Measurements from ENCODE around the gene NRN1.

NRN1 gene

GRCh38 chr6:5961836-5962235 is 44.9 kb downstream of the NRN1 start:
- H3K36me3 ChIP-seq (ENCODE audit: control insufficient read depth, insufficient read depth, low read length) = no peaks in the 10 kb centered on the region
- no peak overlapping the region for H3K4me3 ChIP-seq (replicated peaks; ENCODE audit: low read depth, low read length)
- TF ChIP-seq CTCF (IDR thresholded peaks at IDR 0.05; ENCODE audit: insufficient read depth, low read length, poor library complexity, severe bottlenecking) = no peak
- H3K27me3 ChIP-seq (replicated peaks; ENCODE audit: control insufficient read depth, insufficient read depth, low read length) = no peaks in the 10 kb centered on the region; the same call in 1 of the 2 replicates
- DNase-seq (ENCODE audit: extremely low read depth, insufficient read length) = no peak

GRCh38 chr6:5960456-5960855 is 46.3 kb downstream of the NRN1 start:
- H3K27me3 ChIP-seq (replicated peaks; ENCODE audit: control insufficient read depth, insufficient read depth, low read length) = no peaks in the 10 kb centered on the region; the same call in 1 of the 2 replicates
- H3K4me3 ChIP-seq (replicated peaks; ENCODE audit: low read depth, low read length) = no peak overlapping the region
- no peak for TF ChIP-seq CTCF (IDR thresholded peaks at IDR 0.05; ENCODE audit: insufficient read depth, low read length, poor library complexity, severe bottlenecking)
- H3K36me3 ChIP-seq (ENCODE audit: control insufficient read depth, insufficient read depth, low read length) = no peaks in the 10 kb centered on the region
- no peak for DNase-seq (ENCODE audit: extremely low read depth, insufficient read length)

- DNase-seq (ENCODE audit: extremely low read depth, insufficient read length) = no peak
- no peak overlapping the region for H3K4me3 ChIP-seq (replicated peaks; ENCODE audit: low read depth, low read length)
- H3K36me3 ChIP-seq (ENCODE audit: control insufficient read depth, insufficient read depth, low read length) = no peaks in the 10 kb centered on the region
- TF ChIP-seq CTCF (IDR thresholded peaks at IDR 0.05; ENCODE audit: insufficient read depth, low read length, poor library complexity, severe bottlenecking) = no peak
- no peaks in the 10 kb centered on the region; the same call in 1 of the 2 replicates for H3K27me3 ChIP-seq (replicated peaks; ENCODE audit: control insufficient read depth, insufficient read depth, low read length)
These were observed 47.8 kb downstream of the NRN1 start for GRCh38 chr6:5958921-5959320.

- no peak overlapping the region for H3K4me3 ChIP-seq (replicated peaks; ENCODE audit: low read depth, low read length)
- H3K36me3 ChIP-seq (ENCODE audit: control insufficient read depth, insufficient read depth, low read length) = no peaks in the 10 kb centered on the region
- H3K27me3 ChIP-seq (replicated peaks; ENCODE audit: control insufficient read depth, insufficient read depth, low read length) = no peaks in the 10 kb centered on the region; the same call in 1 of the 2 replicates
- no peak for TF ChIP-seq CTCF (IDR thresholded peaks at IDR 0.05; ENCODE audit: insufficient read depth, low read length, poor library complexity, severe bottlenecking)
- DNase-seq (ENCODE audit: extremely low read depth, insufficient read length) = no peak
These were observed 49.8 kb downstream of the NRN1 start for GRCh38 chr6:5956939-5957338.

GRCh38 chr6:5950361-5950785 is 56.4 kb downstream of the NRN1 start:
- peak; percentile 5 for DNase-seq (ENCODE audit: extremely low read depth, insufficient read length)
- TF ChIP-seq CTCF (IDR thresholded peaks at IDR 0.05; ENCODE audit: insufficient read depth, low read length, poor library complexity, severe bottlenecking) = peak; percentile 74
- no peaks in the 10 kb centered on the region for H3K27me3 ChIP-seq (replicated peaks; ENCODE audit: control insufficient read depth, insufficient read depth, low read length)
- no peak overlapping the region for H3K4me3 ChIP-seq (replicated peaks; ENCODE audit: low read depth, low read length)
- H3K36me3 ChIP-seq (ENCODE audit: control insufficient read depth, insufficient read depth, low read length) = no peaks in the 10 kb centered on the region

All from GM06990 (cell line).